Measurements from ENCODE around the gene SMG6.
"Not testable (repeated sequence)": the region's sequence is repeated elsewhere in the genome, so short reads cannot be mapped to it uniquely, and the experiment has no call there.

SMG6 gene

GRCh38 chr17:2259769-2260536 lies 43.6 kb downstream of the SMG6 start:
- no peak for DNase-seq

DNA sequence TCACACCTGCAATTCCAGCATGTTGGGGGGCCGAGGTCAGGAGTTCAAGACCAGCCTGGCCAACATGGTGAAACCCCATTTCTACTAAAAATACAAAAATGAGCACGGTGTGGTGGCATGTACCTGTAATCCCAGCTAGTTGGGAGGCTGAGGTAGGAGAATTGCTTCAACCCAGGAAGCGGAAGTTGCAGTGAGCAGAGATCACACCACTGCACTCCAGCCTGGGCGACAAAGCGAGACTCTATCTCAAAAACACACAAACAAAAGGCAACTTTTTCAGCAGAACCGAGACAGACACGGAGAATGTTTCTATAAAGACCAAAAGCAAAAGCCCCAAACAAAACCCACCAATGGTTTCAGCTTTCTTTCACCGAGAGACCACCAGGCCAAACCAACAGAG lies 44.8 kb downstream of the SMG6 start:
- DNase-seq, result not testable (repeated sequence)

DNA sequence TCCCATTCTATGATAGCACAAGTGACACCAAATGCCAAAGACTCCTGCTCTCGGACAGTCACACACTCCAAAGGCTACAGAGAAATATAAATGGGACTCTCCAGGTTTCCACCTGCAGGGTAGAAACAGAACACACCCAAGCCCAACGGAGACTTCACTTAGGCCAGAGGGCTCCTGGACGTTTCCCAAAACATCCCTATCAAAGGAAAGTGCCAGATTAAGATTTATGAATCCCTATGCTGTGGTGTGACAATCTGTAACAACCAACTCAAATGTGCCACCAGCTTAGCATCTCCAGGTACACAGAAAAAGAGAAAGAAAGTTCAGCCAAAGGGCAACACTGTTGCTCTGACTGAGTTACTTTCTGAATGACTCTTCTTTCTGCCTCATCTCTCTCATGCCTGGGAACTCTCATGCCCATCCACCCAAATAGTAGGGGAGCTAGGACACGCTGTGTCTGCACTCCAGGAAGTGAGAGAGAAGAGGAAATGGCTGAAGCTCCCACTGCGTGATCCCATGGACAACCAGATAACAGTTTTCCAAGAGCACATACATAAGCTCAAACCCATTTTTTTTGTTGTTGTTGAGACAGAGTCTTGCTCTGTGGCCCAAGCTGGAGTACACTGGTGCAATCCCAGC lies 49.7 kb downstream of the SMG6 start:
- no peak for DNase-seq

DNA sequence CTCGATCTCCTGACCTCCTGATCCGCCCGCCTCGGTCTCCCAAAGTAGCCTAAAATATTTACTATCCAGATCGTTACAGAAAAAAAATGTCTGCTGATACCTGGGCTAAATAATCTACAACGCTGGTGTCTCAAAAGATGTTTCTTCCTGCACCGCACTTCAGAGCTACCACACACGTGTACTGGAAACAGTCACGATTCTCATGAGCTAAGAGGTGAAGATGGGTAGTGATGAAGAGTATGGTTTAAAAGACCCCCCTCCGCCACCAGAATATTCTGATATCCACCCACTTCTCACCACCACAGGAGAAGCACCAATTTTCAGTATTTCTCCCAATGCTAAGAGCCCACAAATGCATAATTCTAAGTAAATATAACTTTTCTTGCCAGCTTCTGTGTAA lies 50.2 kb downstream of the SMG6 start:
- no peak for DNase-seq

GRCh38 chr17:2251098-2251497 lies 52.5 kb downstream of the SMG6 start:
- DNase-seq, result no peak

DNA sequence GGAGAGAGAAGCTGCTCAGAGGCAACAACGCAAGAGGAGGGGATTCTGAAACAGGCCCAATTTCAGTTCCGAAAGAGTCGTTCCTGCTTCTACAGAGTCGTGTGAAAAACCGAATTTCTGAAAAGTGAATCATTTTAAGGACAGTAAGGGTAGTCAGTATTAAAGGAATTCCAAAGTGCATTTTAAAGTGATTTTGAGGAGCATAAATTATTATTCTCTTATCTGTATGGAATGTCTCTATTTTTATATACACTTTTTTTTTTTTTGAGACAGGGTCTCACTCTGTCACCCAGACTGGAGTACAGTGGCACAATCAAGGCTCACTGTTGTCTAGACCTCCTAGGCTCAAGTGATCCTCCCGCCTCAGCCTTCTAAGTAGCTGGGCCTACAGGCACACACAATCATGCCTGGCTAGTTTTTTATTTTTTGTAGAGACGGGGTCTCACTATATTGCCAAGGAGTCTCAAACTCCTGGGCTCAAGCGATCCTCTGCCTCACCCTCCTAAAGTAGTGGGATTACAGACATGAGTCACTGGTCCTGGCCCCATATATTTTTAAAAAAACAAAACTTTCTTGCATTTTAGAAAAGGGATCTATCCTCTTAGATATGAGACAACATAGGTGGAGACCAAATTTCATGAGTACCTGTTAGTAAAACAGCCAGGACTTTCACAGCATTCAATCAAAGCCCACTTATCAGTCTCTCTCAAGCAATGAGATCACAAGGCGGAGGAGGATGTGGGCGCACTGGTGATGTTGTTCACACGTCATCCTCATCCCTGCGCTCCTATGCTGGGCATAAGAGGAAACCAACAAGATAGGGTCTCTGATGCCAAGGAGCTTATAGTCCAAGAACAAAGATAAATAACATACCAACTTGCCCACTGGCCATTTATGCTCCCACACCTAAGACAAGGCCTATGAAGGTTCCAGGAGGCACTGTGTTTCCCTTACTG lies 53.2 kb downstream of the SMG6 start:
- no peak for DNase-seq

GRCh38 chr17:2247005-2247404 lies 56.6 kb downstream of the SMG6 start:
- no peak for DNase-seq

GRCh38 chr17:2244545-2245525 lies 58.8 kb downstream of the SMG6 start:
- peak; percentile 74 for DNase-seq

- no peak for DNase-seq
Measured at GRCh38 chr17:2243953-2244352, 59.6 kb downstream of the SMG6 start.

- DNase-seq, result no peak
Measured at GRCh38 chr17:2241823-2242222, 61.8 kb downstream of the SMG6 start.

GRCh38 chr17:2240541-2240940 lies 63.0 kb downstream of the SMG6 start:
- DNase-seq, result no peak

- no peak for DNase-seq
Measured at GRCh38 chr17:2239882-2240430, 63.6 kb downstream of the SMG6 start.

GRCh38 chr17:2239170-2239551 lies 64.4 kb downstream of the SMG6 start:
- no peak for DNase-seq

DNA sequence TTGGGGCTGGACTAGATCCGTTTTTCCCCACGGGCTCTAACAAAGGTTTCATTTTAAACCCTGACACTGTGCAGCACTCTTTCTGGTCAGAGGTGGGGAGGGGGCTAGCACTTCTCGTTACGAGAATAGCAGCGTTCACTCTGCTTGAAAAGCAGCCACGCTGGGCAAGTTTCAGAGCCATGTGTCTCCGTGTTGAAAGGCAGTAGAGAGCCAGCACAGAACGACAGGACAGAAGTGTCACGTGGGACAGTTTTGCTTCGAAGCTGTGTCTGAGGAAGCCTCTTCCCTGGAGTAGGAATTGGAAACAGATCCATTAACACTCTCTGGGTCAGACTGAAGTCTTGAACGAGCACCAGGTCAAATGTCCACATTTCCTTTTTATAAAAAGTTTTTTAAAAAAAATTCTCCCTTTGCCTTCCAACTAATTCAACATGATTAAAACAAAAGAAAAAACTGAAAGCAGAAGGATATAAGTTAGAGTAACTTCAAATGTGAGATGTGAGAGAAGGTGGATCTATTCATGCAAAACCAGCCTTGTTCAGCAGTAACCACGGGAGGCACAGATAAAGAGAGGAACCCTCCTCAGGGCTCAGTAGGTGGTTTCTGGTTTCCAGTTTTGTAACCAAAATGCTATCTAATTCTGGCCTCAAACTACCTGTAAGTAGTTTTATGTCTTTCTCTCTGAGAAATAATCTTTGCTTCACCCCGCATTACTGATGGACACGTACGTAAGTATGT lies 65.0 kb downstream of the SMG6 start:
- DNase-seq, result no peak

GRCh38 chr17:2237950-2238349 lies 65.6 kb downstream of the SMG6 start:
- no peak for DNase-seq

DNA sequence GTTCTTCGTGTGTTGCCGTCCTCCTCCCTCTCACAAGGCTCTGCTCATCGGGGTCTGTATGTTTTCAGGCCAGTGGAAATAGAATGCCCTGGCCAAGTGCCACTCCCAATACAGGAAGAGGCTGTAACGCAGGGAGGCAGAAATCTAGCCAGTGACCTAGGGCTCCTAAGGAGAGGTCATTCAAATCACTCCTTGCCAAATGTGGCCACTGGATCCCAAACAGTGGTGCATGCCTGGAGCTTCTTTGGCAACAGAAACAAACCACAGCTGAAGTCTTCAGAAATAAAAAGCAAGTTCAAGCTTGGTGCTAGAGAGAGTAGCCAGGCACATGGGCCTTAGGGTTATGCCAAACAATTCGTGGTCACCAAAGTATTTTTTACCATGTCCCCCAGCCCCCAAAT lies 66.1 kb downstream of the SMG6 start:
- DNase-seq, result no peak

DNA sequence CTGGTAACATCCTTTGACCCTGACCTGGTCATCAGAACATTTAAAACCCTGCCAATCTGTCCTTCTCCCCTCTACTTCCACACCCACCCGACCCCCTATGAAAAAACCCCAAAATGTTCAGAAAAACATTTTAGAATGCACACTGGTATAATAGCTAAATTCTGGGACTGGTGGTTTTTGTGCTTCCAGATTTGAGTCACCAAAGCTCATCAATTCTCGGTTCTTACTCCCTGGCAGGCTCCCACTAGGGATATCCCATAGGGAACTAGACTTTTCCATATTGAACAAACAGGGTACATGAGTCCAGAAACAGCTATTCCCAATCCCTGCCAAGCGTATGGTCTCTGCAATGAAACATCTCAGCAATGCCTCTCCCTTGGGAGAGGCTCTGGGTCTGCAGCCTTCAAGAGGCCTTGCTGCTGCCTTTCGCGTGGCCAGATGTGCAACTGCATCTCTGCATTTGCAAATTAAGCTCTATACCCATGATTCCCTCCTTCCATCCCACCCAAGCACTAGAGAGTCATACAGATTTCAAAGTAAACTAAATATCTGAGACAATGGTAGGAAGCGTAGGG lies 67.7 kb downstream of the SMG6 start:
- no peak for DNase-seq

DNA sequence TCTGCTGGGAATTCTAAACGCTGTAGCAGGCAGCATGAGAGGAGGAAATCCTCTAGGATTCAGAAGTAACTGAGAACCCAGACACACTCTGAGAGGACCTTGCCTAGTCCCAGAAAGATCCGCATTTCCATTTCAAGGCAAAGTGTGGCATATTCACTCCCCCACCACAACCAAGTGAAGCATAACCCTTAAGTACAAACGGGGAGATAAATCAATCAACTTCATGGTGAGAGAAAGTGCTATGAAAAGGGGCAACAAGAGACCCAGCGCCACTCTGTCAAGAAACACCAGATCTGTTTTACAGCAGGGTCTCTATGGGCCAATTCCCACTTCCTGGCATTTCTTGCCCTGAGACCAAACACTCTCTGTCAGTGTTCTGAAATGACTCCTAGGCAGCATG lies 68.3 kb downstream of the SMG6 start:
- DNase-seq, result no peak

DNA sequence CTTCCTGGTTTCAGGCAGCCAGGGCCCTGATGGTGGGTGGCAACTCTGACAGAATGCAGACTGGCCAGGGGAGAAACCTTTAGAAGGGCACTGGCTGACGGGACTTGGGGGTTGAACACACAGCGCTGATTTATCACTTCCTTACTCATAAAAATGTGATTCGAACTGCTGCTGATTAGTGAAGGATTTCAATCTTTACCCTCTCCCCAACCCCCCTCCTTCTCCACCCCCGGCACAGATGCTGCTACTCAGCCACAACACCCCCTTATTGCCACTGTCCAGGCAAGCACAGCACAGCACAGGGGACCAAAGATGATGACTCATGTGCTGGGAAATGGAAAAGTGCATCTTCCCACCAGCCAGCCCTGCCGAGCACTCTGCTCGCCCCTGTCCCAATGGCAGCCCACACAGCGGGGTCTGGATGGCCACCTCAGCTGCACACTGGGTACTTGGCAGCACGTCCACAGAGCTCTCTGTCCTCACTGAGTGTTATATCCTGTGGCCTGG lies 70.1 kb downstream of the SMG6 start:
- no peak for DNase-seq

DNA sequence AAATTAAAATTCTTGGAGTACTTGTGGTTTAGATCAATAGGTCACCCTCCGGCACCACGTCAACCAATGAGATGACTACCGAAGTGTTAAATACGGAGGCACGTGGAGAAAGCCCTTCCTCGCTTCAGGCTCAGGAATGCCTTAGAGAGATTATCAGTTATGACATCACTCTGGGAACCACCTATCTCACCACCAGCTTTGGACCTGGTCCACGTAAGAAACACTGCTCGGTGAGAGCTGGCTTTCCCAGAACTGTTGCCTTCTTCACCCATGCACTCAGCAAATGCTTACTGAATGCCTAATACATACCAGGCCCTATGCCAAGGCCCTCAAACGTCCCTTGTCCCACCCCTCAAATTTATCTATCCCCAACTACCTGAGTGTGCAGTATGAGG lies 71.3 kb downstream of the SMG6 start:
- no peak for DNase-seq

- DNase-seq, result no peak
Measured at GRCh38 chr17:2230877-2231276, 72.7 kb downstream of the SMG6 start.

Data from RPMI8226 (cell line).